AG04450 (cell line): ENCODE results near the gene PPP2R5C. TPM values are rescaled to one million over a fixed set of nuclear protein-coding genes. Genes with fewer than 3 reads are reported as not detected.

Experiments used
- CTCF ChIA-PET: fragments of 300-600, 350-600 bp; formaldehyde crosslinking; extraction: SDS; loops from one replicate; lab custom pipeline; 2022; ENCODE audit warnings: antibody characterized with exemption, inconsistent platforms; lab: Charles Lee
- POLR2A ChIA-PET: fragments of 350-600 bp; formaldehyde crosslinking; extraction: SDS; loops from one replicate; lab custom pipeline; 2021; ENCODE audit warnings: antibody characterized with exemption, inconsistent platforms; lab: Yijun Ruan, JAX
- DNase-seq: peaks from one replicate; pipeline ENCODE4 v3.0.0-alpha.2; 2011; ENCODE audit warnings: low read depth, low spot score
- H3K27ac ChIP-seq: one replicate; pipeline ENCODE4 v1.5.1; 2012; ENCODE audit warnings: low read depth, low read length, control low read depth
- H3K27me3 ChIP-seq: one replicate; pipeline ENCODE4 v1.6.0; 2012; ENCODE audit warnings: low read length; ENCODE audit not compliant: control insufficient read depth, insufficient read depth
- H3K4me3 ChIP-seq: 2 replicates; pipeline ENCODE4 v1.5.1; 2011; ENCODE audit warnings: mild to moderate bottlenecking, low read depth, low read length, control low read depth
- H3K9me3 ChIP-seq: 2 replicates; pipeline ENCODE4 v1.5.1; 2012; ENCODE audit warnings: low read length; ENCODE audit not compliant: control insufficient read depth, insufficient read depth
- CTCF ChIP-seq: IDR thresholded peaks from 2 replicates; pipeline ENCODE4 v1.5.1; 2011; ENCODE audit warnings: low read depth, low read length, control low read depth, inconsistent platforms
- polyA plus RNA-seq: library from polyadenylated mRNA; depleted of rRNA; stranded (reverse); fragments of >200 nt; gene quantifications from 2 replicates; pipeline ENCODE4 v1.2.3, GENCODE V29; 2011

The PPP2R5C gene
- polyA plus RNA-seq, 1 experiment: 140 TPM

GRCh38 chr14:101770183-101770582 lies 8.7 kb downstream of the PPP2R5C start:
- H3K9me3 ChIP-seq: no peaks in the 10 kb centered on the region
- no peak overlapping the region for H3K4me3 ChIP-seq
- TF ChIP-seq CTCF: no peak
- DNase-seq: no peak
- no peaks in the 10 kb centered on the region for H3K27me3 ChIP-seq
- no peak overlapping the region for H3K27ac ChIP-seq
- CTCF ChIA-PET: interaction anchor here (0.5 to 2.8 kb wide), 30 partner anchors 8 to 327 kb away, joined by 3 to 31 read pairs (median 5); no protein-coding TSS in a partner anchor
- POLR2A ChIA-PET: interaction anchor here (1.1 kb wide), 1 partner anchor 139 kb away, joined by 4 read pairs; no protein-coding TSS in a partner anchor

- no peak overlapping the region for H3K4me3 ChIP-seq
- ChIA-PET POLR2A (no interaction called here), CTCF (no interaction called here)
- no peak for DNase-seq
- TF ChIP-seq CTCF: no peak
- H3K9me3 ChIP-seq: 0 out of 2 replicates have a peak, but pooled peaks cover 2% of the 10 kb centered on the region
- no peak overlapping the region for H3K27ac ChIP-seq
- H3K27me3 ChIP-seq: peaks cover under 1% of the 10 kb centered on the region
These were observed 11.3 kb downstream of the PPP2R5C start for GRCh38 chr14:101772770-101773169.

- ChIA-PET CTCF (interaction anchor here (0.7 to 1.2 kb wide), 2 partner anchors 127 to 187 kb away, joined by 3 to 5 read pairs; no protein-coding TSS in a partner anchor), POLR2A (no interaction called here)
- DNase-seq: no peak
- Histone ChIP-seq H3K27ac (no peak overlapping the region), H3K27me3 (peaks cover 2% of the 10 kb centered on the region), H3K9me3 (0 out of 2 replicates have a peak, but pooled peaks cover 2% of the 10 kb centered on the region), H3K4me3 (no peak overlapping the region)
- TF ChIP-seq CTCF: no peak
These were observed 11.9 kb downstream of the PPP2R5C start for GRCh38 chr14:101773378-101773777.

GRCh38 chr14:101774006-101774795 lies 12.7 kb downstream of the PPP2R5C start:
- ChIA-PET POLR2A (no interaction called here), CTCF (interaction anchor here (0.6 to 1.2 kb wide), 3 partner anchors 35 to 186 kb away, joined by 3 to 7 read pairs (median 5); no protein-coding TSS in a partner anchor)
- Histone ChIP-seq H3K9me3 (0 out of 2 replicates have a peak, but pooled peaks cover 2% of the 10 kb centered on the region), H3K4me3 (no peak overlapping the region), H3K27me3 (peaks cover 5% of the 10 kb centered on the region), H3K27ac (no peak overlapping the region)
- no peak for DNase-seq
- no peak for TF ChIP-seq CTCF

- 0 out of 2 replicates have a peak, but pooled peaks cover 2% of the 10 kb centered on the region for H3K9me3 ChIP-seq
- POLR2A ChIA-PET: no interaction called here
- H3K27ac ChIP-seq: no peak overlapping the region
- TF ChIP-seq CTCF: no peak
- CTCF ChIA-PET: no interaction called here
- H3K4me3 ChIP-seq: no peak overlapping the region
- DNase-seq: no peak
- H3K27me3 ChIP-seq: peaks cover 11% of the 10 kb centered on the region
These were observed 13.3 kb downstream of the PPP2R5C start for GRCh38 chr14:101774814-101775213.
